ENCODE measurements around the gene CRB2. TPM values are rescaled to one million over a fixed set of nuclear protein-coding genes. Genes with fewer than 3 reads are reported as not detected.

CRB2 gene
- total RNA-seq, 4 donors from 2014 or later = 0.11 TPM; not detected in 3

GRCh38 chr9:123334639-123335038 lies 21.4 kb upstream of the CRB2 start:
- intact Hi-C loops (cut with DNase I) = no loop called here
- no peaks in the 10 kb centered on the region for H3K36me3 ChIP-seq
- WGBS, 2 donors = 97 to 98% methylated on average over 3 of the region's 3 CpGs
- H3K27ac ChIP-seq = peak overlapping the region; percentile 73 to 85 (median 83)
- H3K27me3 ChIP-seq = no peaks in the 10 kb centered on the region
- H3K9me3 ChIP-seq = no peaks in the 10 kb centered on the region
- no peak overlapping the region for H3K4me3 ChIP-seq (replicated peaks in 1 of 3)
- H3K4me1 ChIP-seq = peaks cover 18 to 23% of the 10 kb centered on the region in 2 donors
- TF ChIP-seq CTCF (IDR thresholded peaks at IDR 0.05) (no peak), POLR2A (IDR thresholded peaks at IDR 0.05) (no peak)
- DNase-seq = no peak

- Histone ChIP-seq H3K4me1 (peaks cover 25 to 31% of the 10 kb centered on the region in 2 donors), H3K9me3 (no peaks in the 10 kb centered on the region), H3K36me3 (no peaks in the 10 kb centered on the region), H3K27me3 (no peaks in the 10 kb centered on the region), H3K4me3 (replicated peaks in 1 of 3) (no peak overlapping the region), H3K27ac (peak overlapping the region; percentile 73 to 85 (median 83))
- intact Hi-C loops (cut with DNase I) = no loop called here
- DNase-seq = peak; percentile 85 to 93
- TF ChIP-seq POLR2A (IDR thresholded peaks at IDR 0.05) = no peak
- no peak for TF ChIP-seq CTCF (IDR thresholded peaks at IDR 0.05)
- 23 to 24% methylated on average over 9 of the region's 9 CpGs for WGBS, 2 donors
Measured at GRCh38 chr9:123335193-123335985, 20.6 kb upstream of the CRB2 start.

GRCh38 chr9:123335986-123336329 lies 20.0 kb upstream of the CRB2 start:
- H3K4me3 ChIP-seq (replicated peaks in 1 of 3) = no peak overlapping the region
- H3K27me3 ChIP-seq = no peaks in the 10 kb centered on the region
- no peaks in the 10 kb centered on the region for H3K9me3 ChIP-seq
- 49 to 55% methylated on average over 6 of the region's 6 CpGs for WGBS, 2 donors
- peak overlapping the region; percentile 73 to 85 (median 83) for H3K27ac ChIP-seq
- no peak for DNase-seq
- no peaks in the 10 kb centered on the region for H3K36me3 ChIP-seq
- peaks cover 30 to 36% of the 10 kb centered on the region in 2 donors for H3K4me1 ChIP-seq
- no peak for TF ChIP-seq CTCF (IDR thresholded peaks at IDR 0.05)
- TF ChIP-seq POLR2A (IDR thresholded peaks at IDR 0.05) = no peak
- intact Hi-C loops (cut with DNase I) = no loop called here

GRCh38 chr9:123336449-123336848 lies 19.5 kb upstream of the CRB2 start:
- Histone ChIP-seq H3K27ac (peak overlapping the region; percentile 73 to 85 (median 83)), H3K27me3 (no peaks in the 10 kb centered on the region), H3K4me3 (replicated peaks in 1 of 3) (no peak overlapping the region), H3K4me1 (peaks cover 30 to 36% of the 10 kb centered on the region in 2 donors), H3K36me3 (no peaks in the 10 kb centered on the region), H3K9me3 (no peaks in the 10 kb centered on the region)
- 89 to 94% methylated on average over 3 of the region's 3 CpGs for WGBS, 2 donors
- DNase-seq = peak in 1 of 2 donors; percentile 33
- TF ChIP-seq CTCF (IDR thresholded peaks at IDR 0.05) (no peak), POLR2A (IDR thresholded peaks at IDR 0.05) (no peak)
- intact Hi-C loops (cut with DNase I) = no loop called here

- DNase-seq = no peak
- H3K4me3 ChIP-seq (replicated peaks in 1 of 3) = no peak overlapping the region
- peaks cover 30 to 36% of the 10 kb centered on the region in 2 donors for H3K4me1 ChIP-seq
- TF ChIP-seq CTCF (IDR thresholded peaks at IDR 0.05) = no peak
- no peak for TF ChIP-seq POLR2A (IDR thresholded peaks at IDR 0.05)
- no peaks in the 10 kb centered on the region for H3K36me3 ChIP-seq
- H3K27me3 ChIP-seq = no peaks in the 10 kb centered on the region
- H3K27ac ChIP-seq = peak overlapping the region in 2 of 3 donors; percentile 73 to 83
- H3K9me3 ChIP-seq = no peaks in the 10 kb centered on the region
- intact Hi-C loops (cut with DNase I) = no loop called here
Measured at GRCh38 chr9:123336959-123337358, 19.0 kb upstream of the CRB2 start.
